Medulla oblongata (tissue), 1 donor: Measurements from ENCODE around the gene SCGB1C1.

Source experiments
- DNase-seq: peaks from one replicate; pipeline ENCODE4 v3.0.0-alpha.2; 2015; ENCODE audit errors: extremely low spot score

Gene SCGB1C1

GRCh38 chr11:205221-206001 is 12.5 kb downstream of the SCGB1C1 start:
- DNase-seq = no peak

GRCh38 chr11:206002-206384 is 13.1 kb downstream of the SCGB1C1 start:
- DNase-seq = no peak

- peak; percentile 19 for DNase-seq
Measured at GRCh38 chr11:206526-207207, 13.8 kb downstream of the SCGB1C1 start.

GRCh38 chr11:207208-207862 is 14.5 kb downstream of the SCGB1C1 start, which contains the start of the genes BET1L and RIC8A:
TSS of gene BET1L (minus strand) at chr11:207399. CDS start at chr11:207321, 78 bp downstream.
TSS of gene RIC8A (plus strand) at chr11:207708. CDS start at chr11:208855, 1,147 bp downstream.
- peak; percentile 98 for DNase-seq

- peak; percentile 54 for DNase-seq
Measured at GRCh38 chr11:207863-208180, 14.9 kb downstream of the SCGB1C1 start.

- DNase-seq = peak; percentile 75
Measured at GRCh38 chr11:208181-208916, 15.5 kb downstream of the SCGB1C1 start.

- no peak for DNase-seq
Measured at GRCh38 chr11:208917-209260, 16.0 kb downstream of the SCGB1C1 start.

- no peak for DNase-seq
Measured at GRCh38 chr11:209275-210121, 16.6 kb downstream of the SCGB1C1 start.

- DNase-seq = no peak
Measured at GRCh38 chr11:210122-210802, 17.4 kb downstream of the SCGB1C1 start.

- no peak for DNase-seq
Measured at GRCh38 chr11:210803-211180, 17.9 kb downstream of the SCGB1C1 start.

GRCh38 chr11:211295-211694 is 18.4 kb downstream of the SCGB1C1 start:
- no peak for DNase-seq

GRCh38 chr11:211741-212140 is 18.9 kb downstream of the SCGB1C1 start:
- no peak for DNase-seq

- no peak for DNase-seq
Measured at GRCh38 chr11:212150-213100, 19.5 kb downstream of the SCGB1C1 start.

- no peak for DNase-seq
Measured at GRCh38 chr11:213111-213510, 20.2 kb downstream of the SCGB1C1 start.

- no peak for DNase-seq
Measured at GRCh38 chr11:214083-214482, 21.2 kb downstream of the SCGB1C1 start.

GRCh38 chr11:215581-216037 is 22.7 kb downstream of the SCGB1C1 start:
- no peak for DNase-seq

GRCh38 chr11:216081-216974 is 23.4 kb downstream of the SCGB1C1 start:
- no peak for DNase-seq

- DNase-seq = no peak
Measured at GRCh38 chr11:217704-218103, 24.8 kb downstream of the SCGB1C1 start.
